Measurements from ENCODE around the gene NCAM1. TPM values are rescaled to one million over a fixed set of nuclear protein-coding genes. Genes with fewer than 3 reads are reported as not detected.

Gene NCAM1
- total RNA-seq, 4 donors from 2014 or later = 0.98 to 1.3 (median 1.2) TPM

- no peak for TF ChIP-seq CTCF (IDR thresholded peaks at IDR 0.05; ENCODE audit: low read depth)
Measured at GRCh38 chr11:113197446-113197845, 236.2 kb downstream of the NCAM1 start.

- no peak for TF ChIP-seq CTCF (IDR thresholded peaks at IDR 0.05; ENCODE audit: low read depth)
Measured at GRCh38 chr11:113198972-113199661, 237.9 kb downstream of the NCAM1 start.

GRCh38 chr11:113199866-113200265 is 238.6 kb downstream of the NCAM1 start:
- no peak for TF ChIP-seq CTCF (IDR thresholded peaks at IDR 0.05; ENCODE audit: low read depth)

GRCh38 chr11:113201054-113201818 is 240.0 kb downstream of the NCAM1 start:
- TF ChIP-seq CTCF (IDR thresholded peaks at IDR 0.05; ENCODE audit: low read depth) = no peak

GRCh38 chr11:113202431-113202830 is 241.2 kb downstream of the NCAM1 start:
- TF ChIP-seq CTCF (IDR thresholded peaks at IDR 0.05; ENCODE audit: low read depth) = no peak

GRCh38 chr11:113203141-113203753 is 242.0 kb downstream of the NCAM1 start:
- TF ChIP-seq CTCF (IDR thresholded peaks at IDR 0.05; ENCODE audit: low read depth) = no peak

GRCh38 chr11:113204280-113204679 is 243.1 kb downstream of the NCAM1 start:
- no peak for TF ChIP-seq CTCF (IDR thresholded peaks at IDR 0.05; ENCODE audit: low read depth)
